Measurements from ENCODE around the gene CTDSPL.

- no peak for TF ChIP-seq REST (IDR thresholded peaks at IDR 0.05)
- no peak for TF ChIP-seq CTCF (IDR thresholded peaks at IDR 0.05; ENCODE audit: low read depth, low read length, missing input control)
Observed at GRCh38 chr3:37984051-37984450, 122.4 kb downstream of the CTDSPL start.
